ENCODE measurements around the gene HSFX2.

The HSFX2 gene

GRCh38 chrX:149633511-149633910 lies 38.4 kb upstream of the HSFX2 start:
- no peak for DNase-seq (ENCODE audit: extremely low read depth, insufficient read length)
- TF ChIP-seq CTCF (IDR thresholded peaks at IDR 0.05; ENCODE audit: insufficient read depth, low read length, poor library complexity, severe bottlenecking), result no peak
- H3K4me3 ChIP-seq (replicated peaks; ENCODE audit: low read depth, low read length), result no peak overlapping the region

GRCh38 chrX:149631234-149632165 lies 36.4 kb upstream of the HSFX2 start, which contains the start of gene TMEM185A:
Gene TMEM185A (minus strand): TSS chrX:149631792. CDS start chrX:149631580, 212 bp downstream.
- Histone ChIP-seq H3K4me3 (replicated peaks; ENCODE audit: low read depth, low read length) (peak within 1 kb of the TSS; percentile 70), H3K27me3 (replicated peaks; ENCODE audit: control insufficient read depth, insufficient read depth, low read length) (no peaks in the 10 kb centered on the region), H3K36me3 (ENCODE audit: control insufficient read depth, insufficient read depth, low read length) (no peaks in the 10 kb centered on the region)
- DNase-seq (ENCODE audit: extremely low read depth, insufficient read length), result peak; percentile 79
- TF ChIP-seq CTCF (IDR thresholded peaks at IDR 0.05; ENCODE audit: insufficient read depth, low read length, poor library complexity, severe bottlenecking), result no peak

More at GRCh38 chrX:149633511-149633910, 38.4 kb upstream of the HSFX2 start:
- Histone ChIP-seq H3K27me3 (replicated peaks; ENCODE audit: control insufficient read depth, insufficient read depth, low read length) (no peaks in the 10 kb centered on the region), H3K36me3 (ENCODE audit: control insufficient read depth, insufficient read depth, low read length) (no peaks in the 10 kb centered on the region)

GRCh38 chrX:149630681-149631233 lies 35.6 kb upstream of the HSFX2 start:
- Histone ChIP-seq H3K4me3 (replicated peaks; ENCODE audit: low read depth, low read length) (peak overlapping the region; percentile 70), H3K36me3 (ENCODE audit: control insufficient read depth, insufficient read depth, low read length) (no peaks in the 10 kb centered on the region), H3K27me3 (replicated peaks; ENCODE audit: control insufficient read depth, insufficient read depth, low read length) (no peaks in the 10 kb centered on the region)
- no peak for DNase-seq (ENCODE audit: extremely low read depth, insufficient read length)
- no peak for TF ChIP-seq CTCF (IDR thresholded peaks at IDR 0.05; ENCODE audit: insufficient read depth, low read length, poor library complexity, severe bottlenecking)

- DNase-seq (ENCODE audit: extremely low read depth, insufficient read length), result no peak
- TF ChIP-seq CTCF (IDR thresholded peaks at IDR 0.05; ENCODE audit: insufficient read depth, low read length, poor library complexity, severe bottlenecking), result no peak
- Histone ChIP-seq H3K27me3 (replicated peaks; ENCODE audit: control insufficient read depth, insufficient read depth, low read length) (no peaks in the 10 kb centered on the region), H3K4me3 (replicated peaks; ENCODE audit: low read depth, low read length) (no peak overlapping the region), H3K36me3 (ENCODE audit: control insufficient read depth, insufficient read depth, low read length) (no peaks in the 10 kb centered on the region)
These were observed 34.7 kb upstream of the HSFX2 start for GRCh38 chrX:149629730-149630387.

- Histone ChIP-seq H3K27me3 (replicated peaks; ENCODE audit: control insufficient read depth, insufficient read depth, low read length) (no peaks in the 10 kb centered on the region), H3K4me3 (replicated peaks; ENCODE audit: low read depth, low read length) (no peak overlapping the region), H3K36me3 (ENCODE audit: control insufficient read depth, insufficient read depth, low read length) (no peaks in the 10 kb centered on the region)
- no peak for TF ChIP-seq CTCF (IDR thresholded peaks at IDR 0.05; ENCODE audit: insufficient read depth, low read length, poor library complexity, severe bottlenecking)
- no peak for DNase-seq (ENCODE audit: extremely low read depth, insufficient read length)
These were observed 33.7 kb upstream of the HSFX2 start for GRCh38 chrX:149628768-149629167.

Measured in GM06990 (cell line).